ENCODE data around the gene YLPM1.

Gene YLPM1

GRCh38 chr14:74859757-74860552 lies 96.8 kb downstream of the YLPM1 start:
- no peak overlapping the region for H3K27ac ChIP-seq
- H3K4me3 ChIP-seq = no peak overlapping the region
- intact Hi-C loops (cut with DNase I; ENCODE audit: low total_unique reads) = no loop called here
- no peaks in the 10 kb centered on the region for H3K9me3 ChIP-seq
- peaks cover 0 to 10% of the 10 kb centered on the region in 2 donors for H3K27me3 ChIP-seq
- TF ChIP-seq CTCF (IDR thresholded peaks at IDR 0.05) = no peak
- no peaks in the 10 kb centered on the region for H3K36me3 ChIP-seq
- no peak for DNase-seq
- H3K4me1 ChIP-seq = peaks cover 0 to 4% (median 0%) of the 10 kb centered on the region in 4 donors

- intact Hi-C loops (cut with DNase I; ENCODE audit: low total_unique reads) = no loop called here
- Histone ChIP-seq H3K36me3 (no peaks in the 10 kb centered on the region), H3K27ac (no peak overlapping the region), H3K4me3 (no peak overlapping the region), H3K9me3 (no peaks in the 10 kb centered on the region), H3K4me1 (peaks cover 0 to 4% (median 0%) of the 10 kb centered on the region in 4 donors), H3K27me3 (peaks cover 0 to 10% of the 10 kb centered on the region in 2 donors)
- peak; percentile 83 to 85 for TF ChIP-seq CTCF (IDR thresholded peaks at IDR 0.05)
- peak; percentile 91 to 94 for DNase-seq
Observed at GRCh38 chr14:74860899-74861733, 98.0 kb downstream of the YLPM1 start.

- no peak for TF ChIP-seq CTCF (IDR thresholded peaks at IDR 0.05)
Observed at GRCh38 chr14:74861734-74862090, 98.6 kb downstream of the YLPM1 start.

GRCh38 chr14:74863274-74863673 lies 100.2 kb downstream of the YLPM1 start:
- Histone ChIP-seq H3K4me1 (peaks cover 0 to 4% (median 0%) of the 10 kb centered on the region in 4 donors), H3K4me3 (no peak overlapping the region), H3K27me3 (peaks cover 0 to 5% of the 10 kb centered on the region in 2 donors), H3K27ac (no peak overlapping the region), H3K36me3 (no peaks in the 10 kb centered on the region), H3K9me3 (no peaks in the 10 kb centered on the region)
- intact Hi-C loops (cut with DNase I; ENCODE audit: low total_unique reads) = loop anchor here (2.0 kb wide), 1 partner anchor 42 kb away; no protein-coding TSS in a partner anchor
- no peak for TF ChIP-seq CTCF (IDR thresholded peaks at IDR 0.05)
- DNase-seq = no peak

More at GRCh38 chr14:74861734-74862090, 98.6 kb downstream of the YLPM1 start:
- no peaks in the 10 kb centered on the region for H3K36me3 ChIP-seq
- H3K4me1 ChIP-seq = peaks cover 0 to 4% (median 0%) of the 10 kb centered on the region in 4 donors
- no peak overlapping the region for H3K4me3 ChIP-seq
- no peak overlapping the region for H3K27ac ChIP-seq
- peaks cover 0 to 10% of the 10 kb centered on the region in 2 donors for H3K27me3 ChIP-seq
- intact Hi-C loops (cut with DNase I; ENCODE audit: low total_unique reads) = loop anchor here (2.0 kb wide), 1 partner anchor 43 kb away; no protein-coding TSS in a partner anchor
- no peak for DNase-seq
- no peaks in the 10 kb centered on the region for H3K9me3 ChIP-seq

- no peak for DNase-seq
- Histone ChIP-seq H3K9me3 (no peaks in the 10 kb centered on the region), H3K4me3 (no peak overlapping the region), H3K27me3 (peaks cover 0 to 5% of the 10 kb centered on the region in 2 donors), H3K36me3 (no peaks in the 10 kb centered on the region), H3K27ac (no peak overlapping the region), H3K4me1 (peaks cover 0 to 4% (median 0%) of the 10 kb centered on the region in 4 donors)
- TF ChIP-seq CTCF (IDR thresholded peaks at IDR 0.05) = no peak
- intact Hi-C loops (cut with DNase I; ENCODE audit: low total_unique reads) = no loop called here
Observed at GRCh38 chr14:74864198-74864597, 101.1 kb downstream of the YLPM1 start.
